Choroid plexus epithelial cell (primary cell): ENCODE results near the gene KRTAP10-8.
"Not testable (repeated sequence)": the region's sequence is repeated elsewhere in the genome, so short reads cannot be mapped to it uniquely, and the experiment has no call there.

Experiments
- DNase-seq: peaks from one replicate; pipeline ENCODE4 v3.0.0-alpha.2; 2010; ENCODE audit warnings: low read depth
- H3K4me3 ChIP-seq: 2 replicates; pipeline ENCODE4 v1.5.1; 2011; ENCODE audit warnings: low read depth, mild to moderate bottlenecking, control low read depth, low read length, moderate library complexity
- CTCF ChIP-seq: conservative IDR thresholded peaks from 2 replicates; pipeline ENCODE4 v1.5.1; 2011; ENCODE audit warnings: low read depth, mild to moderate bottlenecking, control low read depth, inconsistent platforms, low read length, moderate library complexity

The KRTAP10-8 gene

GRCh38 chr21:44636209-44637017 is 24.5 kb downstream of the KRTAP10-8 start:
- no peak for DNase-seq
- TF ChIP-seq CTCF: no peak
- H3K4me3 ChIP-seq: no peak overlapping the region

- H3K4me3 ChIP-seq: no peak within 1 kb of the TSS
- no peak for DNase-seq
- no peak for TF ChIP-seq CTCF
Measured at GRCh38 chr21:44637018-44637850, 25.4 kb downstream of the KRTAP10-8 start, which contains the start of gene KRTAP10-10. Gene KRTAP10-10, plus strand, starts transcription at chr21:44637356. Its CDS starts 62 bp downstream, at chr21:44637418.

GRCh38 chr21:44637851-44638348 is 26.0 kb downstream of the KRTAP10-8 start:
- DNase-seq, H3K4me3 ChIP-seq: not testable (repeated sequence)

DNA sequence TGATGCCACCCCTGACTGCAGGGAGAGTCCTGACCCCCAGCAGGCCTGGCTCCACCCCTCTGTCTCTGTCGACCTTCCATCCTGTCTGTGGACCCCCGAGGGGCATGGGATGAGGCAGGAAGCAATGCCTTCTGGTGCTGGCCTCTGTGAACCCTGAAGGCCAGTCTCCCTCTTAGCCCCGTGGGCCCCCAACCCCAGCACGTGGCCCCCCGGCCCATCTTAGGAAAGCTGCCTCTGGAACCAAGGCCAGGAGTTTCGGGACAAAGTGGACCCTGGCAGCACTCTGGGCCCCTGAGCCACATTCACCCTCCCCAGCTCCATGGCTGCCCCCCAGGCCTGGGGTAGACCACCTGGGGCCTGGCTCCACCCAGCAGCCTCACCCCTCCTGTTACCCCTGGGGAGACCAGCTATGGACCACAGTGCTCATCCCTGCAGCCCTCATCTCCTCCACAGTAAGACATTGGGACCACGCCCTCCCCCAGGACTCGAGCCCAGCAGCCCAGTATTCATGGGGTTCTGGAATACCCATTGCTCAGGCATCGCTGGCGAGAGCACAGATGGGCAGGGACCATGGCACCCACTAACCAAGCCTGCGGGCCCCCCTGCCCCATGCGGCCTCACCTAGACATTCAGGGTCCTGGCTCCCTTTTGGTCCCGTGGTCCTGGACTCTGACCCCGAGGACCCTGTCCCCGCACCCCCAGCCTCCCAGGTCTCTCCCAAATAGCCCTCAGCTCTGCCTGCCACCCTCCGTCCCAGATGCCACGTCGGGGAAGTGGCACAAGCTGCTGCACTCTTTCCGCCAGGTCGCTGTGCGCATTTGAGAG is 26.8 kb downstream of the KRTAP10-8 start:
- DNase-seq, H3K4me3 ChIP-seq: not testable (repeated sequence)

GRCh38 chr21:44639331-44639655 is 27.4 kb downstream of the KRTAP10-8 start:
- no peak for TF ChIP-seq CTCF
- no peak overlapping the region for H3K4me3 ChIP-seq
- no peak for DNase-seq

GRCh38 chr21:44640761-44641160 is 28.9 kb downstream of the KRTAP10-8 start:
- no peak for DNase-seq
- H3K4me3 ChIP-seq: no peak overlapping the region
- TF ChIP-seq CTCF: no peak

DNA sequence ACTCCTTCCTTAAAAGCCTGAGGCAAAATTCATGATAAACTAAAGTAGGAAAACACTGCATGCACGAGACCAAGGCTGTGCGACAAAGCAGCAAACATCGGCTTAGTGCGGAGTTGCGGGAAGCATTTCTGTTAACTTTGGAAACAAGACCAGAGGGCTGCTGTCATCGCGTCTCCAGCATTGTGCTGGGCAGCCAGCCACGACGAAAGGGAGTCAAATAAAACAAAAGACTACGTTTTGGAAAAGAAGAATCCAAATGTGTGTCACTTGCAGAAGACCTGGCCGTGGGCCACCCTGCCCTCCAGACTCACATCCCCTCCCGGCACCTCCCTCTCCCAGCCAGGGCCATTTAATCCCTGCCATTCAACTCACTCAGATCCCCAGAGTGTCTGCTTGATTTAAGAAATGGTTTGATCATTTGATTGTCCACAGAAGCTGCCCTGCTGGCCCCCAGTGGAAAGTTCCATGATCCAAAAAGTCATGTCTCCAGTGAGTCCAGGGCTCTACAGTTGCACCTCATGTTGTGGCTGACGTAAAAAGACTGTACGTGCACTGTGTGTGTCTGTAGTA is 31.9 kb downstream of the KRTAP10-8 start:
- DNase-seq: no peak
- no peak for TF ChIP-seq CTCF
- no peak overlapping the region for H3K4me3 ChIP-seq
